GM13977 (cell line): ENCODE results near the gene IFT80.

Source experiments
- DNase-seq: peaks from one replicate; pipeline ENCODE4 v3.0.0; 2012; ENCODE audit warnings: low spot score
- in situ Hi-C: fragments of 300-500 bp; cut with MboI; formaldehyde crosslinking; loops from one replicate; pipeline ENCODE4 v1.12.0; 2022; ENCODE audit warnings: low sequenced_read_pairs, low pct_unique_long_range_greater_than_20kb, mixed read lengths, inconsistent platforms; ENCODE audit not compliant: unreplicated experiment
- TF ChIP-seq, protein P1 (sequence below): IDR thresholded peaks from 2 replicates; pipeline ENCODE4 v1.5.1; 2012; ENCODE audit warnings: mild to moderate bottlenecking, control low read depth; ENCODE audit not compliant: insufficient read depth; ENCODE audit errors: extremely low read depth, missing control alignments

IFT80 gene

GRCh38 chr3:160437083-160437455 is 38.0 kb upstream of the IFT80 start:
- no peak for DNase-seq
- TF ChIP-seq, protein P1, sequence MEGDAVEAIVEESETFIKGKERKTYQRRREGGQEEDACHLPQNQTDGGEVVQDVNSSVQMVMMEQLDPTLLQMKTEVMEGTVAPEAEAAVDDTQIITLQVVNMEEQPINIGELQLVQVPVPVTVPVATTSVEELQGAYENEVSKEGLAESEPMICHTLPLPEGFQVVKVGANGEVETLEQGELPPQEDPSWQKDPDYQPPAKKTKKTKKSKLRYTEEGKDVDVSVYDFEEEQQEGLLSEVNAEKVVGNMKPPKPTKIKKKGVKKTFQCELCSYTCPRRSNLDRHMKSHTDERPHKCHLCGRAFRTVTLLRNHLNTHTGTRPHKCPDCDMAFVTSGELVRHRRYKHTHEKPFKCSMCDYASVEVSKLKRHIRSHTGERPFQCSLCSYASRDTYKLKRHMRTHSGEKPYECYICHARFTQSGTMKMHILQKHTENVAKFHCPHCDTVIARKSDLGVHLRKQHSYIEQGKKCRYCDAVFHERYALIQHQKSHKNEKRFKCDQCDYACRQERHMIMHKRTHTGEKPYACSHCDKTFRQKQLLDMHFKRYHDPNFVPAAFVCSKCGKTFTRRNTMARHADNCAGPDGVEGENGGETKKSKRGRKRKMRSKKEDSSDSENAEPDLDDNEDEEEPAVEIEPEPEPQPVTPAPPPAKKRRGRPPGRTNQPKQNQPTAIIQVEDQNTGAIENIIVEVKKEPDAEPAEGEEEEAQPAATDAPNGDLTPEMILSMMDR: no peak
- in situ Hi-C loops: no loop called here

DNA sequence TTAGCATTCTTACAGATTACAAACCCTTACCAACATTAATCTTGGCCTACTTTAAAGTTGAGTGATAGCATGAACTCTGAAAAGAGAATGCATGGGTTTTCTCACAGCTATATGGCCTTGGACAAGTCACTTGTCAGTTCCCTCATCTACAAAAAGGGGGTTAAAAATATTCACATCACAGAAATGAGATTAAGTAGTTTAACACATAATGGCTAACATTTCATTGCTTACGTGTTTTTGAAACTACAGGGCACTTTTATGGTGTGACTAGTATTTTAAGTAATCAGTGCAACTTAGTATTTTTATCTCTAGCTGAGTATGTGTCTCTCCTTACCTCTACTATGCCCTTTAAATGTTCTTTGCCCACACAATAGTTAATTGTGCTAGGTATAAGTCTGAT is 36.7 kb upstream of the IFT80 start:
- DNase-seq: no peak
- TF ChIP-seq, protein P1: no peak
- in situ Hi-C loops: no loop called here

GRCh38 chr3:160435095-160435494 is 36.1 kb upstream of the IFT80 start:
- TF ChIP-seq, protein P1: no peak
- no peak for DNase-seq
- in situ Hi-C loops: no loop called here

DNA sequence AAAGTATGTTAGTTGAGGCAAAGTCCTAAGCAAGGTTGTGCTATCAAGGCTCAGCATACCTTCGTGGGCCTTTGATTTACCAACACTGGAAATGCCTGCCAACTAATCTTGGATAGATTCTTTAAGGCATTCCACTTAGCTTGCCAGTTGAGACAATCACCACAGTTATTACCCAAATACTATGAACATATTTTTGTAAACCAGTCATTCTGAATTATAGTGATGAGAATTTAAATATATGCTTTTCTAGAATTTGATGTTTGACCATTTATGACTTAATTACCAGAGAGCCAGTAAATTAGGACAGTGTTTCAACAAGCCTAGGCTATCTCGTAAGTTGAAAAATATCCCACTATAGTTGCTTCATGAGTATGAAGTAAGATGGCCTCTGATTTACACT is 35.0 kb upstream of the IFT80 start:
- in situ Hi-C loops: no loop called here
- no peak for DNase-seq
- TF ChIP-seq, protein P1: no peak

DNA sequence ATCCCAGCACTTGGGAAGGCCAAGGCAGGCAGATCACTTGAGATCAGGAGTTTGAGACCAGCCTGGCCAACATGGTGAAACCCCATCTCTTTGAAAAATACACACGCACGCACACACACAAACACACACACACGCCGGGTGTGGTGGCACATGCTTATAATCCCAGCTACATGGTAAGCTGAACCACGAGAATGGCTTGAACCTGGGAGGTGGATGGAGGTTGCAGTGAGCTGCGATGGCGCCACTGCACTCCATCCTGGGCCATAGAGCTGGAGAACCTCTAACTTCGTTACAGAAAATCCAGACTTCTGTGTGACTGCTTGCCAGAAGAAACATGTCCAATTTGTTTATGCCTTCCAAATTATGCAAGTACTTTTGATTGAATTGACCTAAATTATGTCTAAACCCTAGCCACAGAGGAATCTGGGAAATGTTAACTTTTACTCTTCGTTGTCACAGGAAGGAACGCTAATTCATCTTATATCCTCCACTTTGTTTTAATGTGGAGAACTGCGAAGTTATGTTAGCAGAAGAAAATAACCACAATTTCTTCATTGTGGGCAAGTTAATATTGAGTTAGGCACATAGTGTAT is 28.9 kb upstream of the IFT80 start:
- in situ Hi-C loops: no loop called here
- no peak for DNase-seq

DNA sequence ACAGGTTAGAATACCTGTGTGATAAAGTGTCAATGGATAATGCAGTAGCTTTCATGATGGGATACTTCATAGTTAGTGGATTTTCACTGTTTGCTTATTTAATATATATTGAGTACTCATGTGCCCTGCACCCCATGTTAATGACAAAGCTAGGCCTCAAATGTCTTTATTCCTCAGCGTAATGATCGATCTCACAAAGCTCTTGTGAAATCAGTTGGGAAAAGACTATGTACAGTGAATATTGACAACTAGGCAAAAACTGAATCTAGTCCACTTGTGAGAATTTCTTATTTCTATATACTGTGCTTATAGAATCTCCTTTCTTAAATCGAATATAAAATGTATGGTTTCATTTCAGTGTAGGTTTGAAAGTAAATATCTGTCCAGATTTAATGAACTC is 18.3 kb upstream of the IFT80 start:
- in situ Hi-C loops: no loop called here
- TF ChIP-seq, protein P1: no peak
- DNase-seq: no peak

More for the DNA sequence above, 28.9 kb upstream of the IFT80 start:
- TF ChIP-seq, protein P1: no peak

- TF ChIP-seq, protein P1: peak; percentile 83
- in situ Hi-C loops: no loop called here
- DNase-seq: peak; percentile 48
Observed at GRCh38 chr3:160413613-160414248, 14.7 kb upstream of the IFT80 start.
